A549 (cell line): ENCODE results near the gene HDAC1. TPM values are rescaled to one million over a fixed set of nuclear protein-coding genes. Genes with fewer than 3 reads are reported as not detected.

Source experiments
- ATAC-seq, 2 experiments: fragments of 200-7000 bp in 1 of 2; fragments of >200 bp in 1 of 2; cut with Nextera tagmentation in 1 of 2; cut with Tn5 transposase in 1 of 2; 3 replicates each; pipeline versions ENCODE4 v1.8.0 to v1.9.1; 2018 to 2020; ENCODE audit warnings: mild to moderate bottlenecking in 1 of 2, moderate library complexity in 1 of 2
- CTCF ChIA-PET: fragments of 300-600 bp; sonication (Branson Sonifier 250); formaldehyde crosslinking; extraction: SDS; loops from one replicate; lab custom pipeline; 2021; ENCODE audit warnings: antibody characterized with exemption, inconsistent platforms; lab: Yijun Ruan, JAX
- POLR2A ChIA-PET: fragments of 350-600 bp; formaldehyde crosslinking; extraction: SDS; loops from one replicate; lab custom pipeline; 2021; ENCODE audit warnings: antibody characterized with exemption, inconsistent platforms; lab: Yijun Ruan, JAX
- DNase-seq, 2 experiments: peaks; one replicate each; pipeline versions ENCODE4 v3.0.0 to v3.0.0-alpha.2; 2011 to 2016; ENCODE audit warnings: low read depth in 1 of 2, low spot score in 1 of 2
- FAIRE-seq: peaks from 2 replicates; lab custom pipeline; 2011; peaks lifted over from hg19 to GRCh38; lab: Jason Lieb, UNC
- H3K27ac ChIP-seq, 2 experiments: fragments of >200 bp; sonication (Bioruptor Twin); formaldehyde crosslinking; 3 replicates each; pipeline ENCODE4 v1.5.1; 2016 to 2017
- H3K4me1 ChIP-seq: fragments of >200 bp; sonication (Bioruptor Twin); formaldehyde crosslinking; 3 replicates; pipeline ENCODE4 v1.6.1; 2016
- H3K4me2 ChIP-seq: fragments of >200 bp; sonication (Bioruptor Twin); formaldehyde crosslinking; 3 replicates; pipeline ENCODE4 v1.6.1; 2016
- H3K4me3 ChIP-seq: fragments of >200 bp; sonication (Bioruptor Twin); formaldehyde crosslinking; 3 replicates; pipeline ENCODE4 v1.5.1; 2016
- H3K9me3 ChIP-seq: fragments of >200 bp; sonication (Bioruptor Twin); formaldehyde crosslinking; 3 replicates; pipeline ENCODE4 v1.6.1; 2016
- CBX8 ChIP-seq: fragments of 200-600 bp; sonication (generic); IDR thresholded peaks from 2 replicates; pipeline ENCODE4 v1.6.1; 2016
- CHD2 ChIP-seq: fragments of 150-350 bp; IDR thresholded peaks from 2 replicates; pipeline ENCODE4 v1.6.1; 2014; ENCODE audit warnings: low read length; ENCODE audit not compliant: partially characterized antibody
- EHF ChIP-seq: fragments of 250-450 bp; sonication (Bioruptor Pico); IDR thresholded peaks from 2 replicates; pipeline ENCODE4 v1.5.0; 2020; ENCODE audit warnings: mild to moderate bottlenecking
- ESRRA ChIP-seq: fragments of 150-350 bp; IDR thresholded peaks from 2 replicates; pipeline ENCODE4 v1.6.1; 2014; ENCODE audit warnings: mild to moderate bottlenecking, low read length, borderline replicate concordance
- FOSL2 ChIP-seq, 2 experiments: fragments of 450-650 bp in 1 of 2; fragments of >200 bp in 1 of 2; sonication (Bioruptor Twin) in 1 of 2; formaldehyde crosslinking; IDR thresholded peaks; 2 replicates each; pipeline versions ENCODE4 v1.5.0 to v1.6.1; 2016 to 2020; ENCODE audit warnings: mild to moderate bottlenecking in 1 of 2, moderate library complexity in 1 of 2
- FOXS1 ChIP-seq: fragments of 250-450 bp; sonication (Bioruptor Pico); IDR thresholded peaks from 2 replicates; pipeline ENCODE4 v1.5.0; 2020; ENCODE audit warnings: mild to moderate bottlenecking, moderate library complexity
- HDAC2 ChIP-seq: fragments of 200-600 bp; sonication (generic); IDR thresholded peaks from 2 replicates; pipeline ENCODE4 v1.6.1; 2016
- HOXB5 ChIP-seq: fragments of 250-450 bp; sonication (Bioruptor Pico); IDR thresholded peaks from 2 replicates; pipeline ENCODE4 v1.5.0; 2020; ENCODE audit warnings: mild to moderate bottlenecking, moderate library complexity
- KDM1A ChIP-seq: fragments of 200-600 bp; sonication (generic); IDR thresholded peaks from 2 replicates; pipeline ENCODE4 v1.6.1; 2016; ENCODE audit warnings: low read depth, mild to moderate bottlenecking
- KDM5A ChIP-seq: fragments of 200-600 bp; sonication (generic); IDR thresholded peaks from 2 replicates; pipeline ENCODE4 v1.6.1; 2016; ENCODE audit warnings: antibody characterized with exemption, mild to moderate bottlenecking
- MYC ChIP-seq: IDR thresholded peaks from 2 replicates; pipeline ENCODE4 v1.6.1; 2012; ENCODE audit warnings: mild to moderate bottlenecking, inconsistent platforms, low read length, improper control_type of control experiment, borderline replicate concordance
- NPAS2 ChIP-seq: fragments of 250-450 bp; sonication (Bioruptor Pico); IDR thresholded peaks from 2 replicates; pipeline ENCODE4 v1.8.0; 2022; ENCODE audit warnings: mild to moderate bottlenecking, moderate library complexity, borderline replicate concordance
- NR3C1 ChIP-seq: fragments of >200 bp; sonication (Bioruptor Twin); formaldehyde crosslinking; IDR thresholded peaks from 3 replicates; pipeline ENCODE4 v1.6.1; 2017
- PBX3 ChIP-seq: IDR thresholded peaks from 2 replicates; pipeline ENCODE4 v1.6.1; 2012
- POLR2A ChIP-seq: IDR thresholded peaks from 2 replicates; pipeline ENCODE4 v1.6.1; 2012; ENCODE audit warnings: mild to moderate bottlenecking, low read length
- RARB ChIP-seq: fragments of 250-450 bp; sonication (Bioruptor Pico); IDR thresholded peaks from 2 replicates; pipeline ENCODE4 v1.8.0; 2021; ENCODE audit warnings: mild to moderate bottlenecking, moderate library complexity
- RCOR1 ChIP-seq: fragments of 150-350 bp; IDR thresholded peaks from 2 replicates; pipeline ENCODE4 v1.6.1; 2014; ENCODE audit warnings: antibody characterized with exemption, low read length, low read depth
- REST ChIP-seq: fragments of 200-600 bp; sonication (generic); IDR thresholded peaks from 2 replicates; pipeline ENCODE4 v1.6.1; 2016; ENCODE audit warnings: antibody characterized with exemption, mild to moderate bottlenecking, moderate library complexity
- RFX5 ChIP-seq: fragments of 450-650 bp; IDR thresholded peaks from 2 replicates; pipeline ENCODE4 v1.7.1; 2014; ENCODE audit warnings: antibody characterized with exemption, mild to moderate bottlenecking, moderate library complexity
- SMC3 ChIP-seq: fragments of >200 bp; sonication (Bioruptor Twin); formaldehyde crosslinking; IDR thresholded peaks from 3 replicates; pipeline ENCODE4 v1.6.1; 2018; ENCODE audit warnings: inconsistent platforms
- TFCP2L1 ChIP-seq: fragments of 250-450 bp; sonication (Bioruptor Pico); IDR thresholded peaks from 2 replicates; pipeline ENCODE4 v1.5.0; 2021; ENCODE audit warnings: mild to moderate bottlenecking
- ZFP36 ChIP-seq: fragments of 450-650 bp; IDR thresholded peaks from 2 replicates; pipeline ENCODE4 v1.6.1; 2014; ENCODE audit warnings: borderline replicate concordance; ENCODE audit not compliant: partially characterized antibody
- ZNF302 ChIP-seq: fragments of 250-450 bp; sonication (Bioruptor Pico); IDR thresholded peaks from 2 replicates; pipeline ENCODE4 v1.9.0; 2021; ENCODE audit warnings: inconsistent platforms, mild to moderate bottlenecking, moderate library complexity
- ZSCAN20 ChIP-seq: fragments of 250-450 bp; sonication (Bioruptor Pico); IDR thresholded peaks from 2 replicates; pipeline ENCODE4 v1.8.0; 2022; ENCODE audit warnings: mild to moderate bottlenecking, moderate library complexity
- WGBS: methylation state at CpG from one replicate; pipeline ENCODE4 v1.1.6; 2017; ENCODE audit errors: missing lambda C conversion rate; 5-methylcytosine and 5-hydroxymethylcytosine counted together
- polyA plus RNA-seq, 4 experiments: library from polyadenylated mRNA; depleted of rRNA in 3 of 4; stranded (reverse); fragments of >200 nt; fragmentation: RNase III in 1 of 4; extraction: RNeasy Plus Mini Kit Qiagen cat#74134 plus additional on column Dnase treatment in 1 of 4; gene quantifications; 2 replicates in 3 of 4; 3 replicates in 1 of 4; pipeline ENCODE4 v1.2.3, GENCODE V29; 2011 to 2017
- TF ChIP-seq, protein P1 (sequence below): fragments of >200 bp; sonication (Bioruptor Twin); formaldehyde crosslinking; IDR thresholded peaks from 3 replicates; pipeline ENCODE4 v1.6.1; 2016
- TF ChIP-seq, protein P2 (sequence below): fragments of >200 bp; sonication (Bioruptor Twin); formaldehyde crosslinking; IDR thresholded peaks from 2 replicates; pipeline ENCODE4 v1.6.1; 2016
- TF ChIP-seq, protein P3 (sequence below): fragments of 150-350 bp; IDR thresholded peaks from 2 replicates; pipeline ENCODE4 v1.6.1; 2014; ENCODE audit warnings: low read depth, mild to moderate bottlenecking, low read length

HDAC1 gene
- polyA plus RNA-seq, 2 of the 4 experiments (the other 2 are of a cell fraction), result 99.6 to 135 TPM

GRCh38 chr1:32311709-32312393, 20.0 kb downstream of the HDAC1 start:
- DNase-seq (no peak), FAIRE-seq (no peak), ATAC-seq (no peak)
- no peak overlapping the region for H3K27ac ChIP-seq
- ChIA-PET CTCF (interaction anchor here (0.5 to 1.4 kb wide), 6 partner anchors 8 to 102 kb away, joined by 3 to 6 read pairs (median 4); no protein-coding TSS in a partner anchor), POLR2A (interaction anchor here (0.7 kb wide), 1 partner anchor 11 kb away, joined by 3 read pairs; no protein-coding TSS in a partner anchor)
- peaks cover 29% of the 10 kb centered on the region; the same call in 2 of the 3 replicates for H3K4me1 ChIP-seq
- no peak overlapping the region for H3K4me3 ChIP-seq
- no peaks in the 10 kb centered on the region for H3K9me3 ChIP-seq
- TF ChIP-seq KDM1A (no peak), RARB (CRISPR knock-in tag) (no peak), HOXB5 (CRISPR knock-in tag) (no peak), REST (no peak), KDM5A (no peak), SMC3 (no peak), CHD2 (no peak), HDAC2 (no peak), ZFP36 (no peak), POLR2A (no peak), CBX8 (no peak), FOSL2 (IDR thresholded peaks at IDR 0.05) (no peak), FOSL2 (CRISPR knock-in tag; IDR thresholded peaks at IDR 0.05) (no peak), NPAS2 (CRISPR knock-in tag) (no peak), RFX5 (no peak)
- TF ChIP-seq, protein P1, sequence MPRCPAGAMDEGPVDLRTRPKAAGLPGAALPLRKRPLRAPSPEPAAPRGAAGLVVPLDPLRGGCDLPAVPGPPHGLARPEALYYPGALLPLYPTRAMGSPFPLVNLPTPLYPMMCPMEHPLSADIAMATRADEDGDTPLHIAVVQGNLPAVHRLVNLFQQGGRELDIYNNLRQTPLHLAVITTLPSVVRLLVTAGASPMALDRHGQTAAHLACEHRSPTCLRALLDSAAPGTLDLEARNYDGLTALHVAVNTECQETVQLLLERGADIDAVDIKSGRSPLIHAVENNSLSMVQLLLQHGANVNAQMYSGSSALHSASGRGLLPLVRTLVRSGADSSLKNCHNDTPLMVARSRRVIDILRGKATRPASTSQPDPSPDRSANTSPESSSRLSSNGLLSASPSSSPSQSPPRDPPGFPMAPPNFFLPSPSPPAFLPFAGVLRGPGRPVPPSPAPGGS, result no peak
- TF ChIP-seq, protein P2, sequence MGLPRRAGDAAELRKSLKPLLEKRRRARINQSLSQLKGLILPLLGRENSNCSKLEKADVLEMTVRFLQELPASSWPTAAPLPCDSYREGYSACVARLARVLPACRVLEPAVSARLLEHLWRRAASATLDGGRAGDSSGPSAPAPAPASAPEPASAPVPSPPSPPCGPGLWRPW, result no peak
- WGBS, result 95% methylated on average over 2 of the region's 2 CpGs
- H3K4me2 ChIP-seq, result no peak overlapping the region

DNA sequence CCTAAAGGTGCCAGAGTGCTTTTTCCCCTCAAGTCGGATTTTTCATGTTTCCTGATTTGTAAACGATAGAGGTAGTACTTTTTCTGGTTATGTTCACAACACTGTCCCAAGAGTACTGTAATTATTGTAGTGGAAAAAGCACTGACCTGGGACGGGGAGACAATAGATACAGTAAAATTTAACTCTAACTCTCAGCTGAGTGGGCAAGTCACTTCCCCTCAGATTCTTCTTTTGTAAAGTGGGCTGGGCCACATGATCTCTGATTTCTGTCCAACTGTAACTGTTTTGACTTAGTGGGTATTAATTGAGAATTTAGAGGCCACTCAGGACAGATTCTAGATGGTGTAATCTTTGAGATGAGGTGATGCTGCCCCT, 25.0 kb downstream of the HDAC1 start:
- ATAC-seq (no peak), DNase-seq (no peak), FAIRE-seq (no peak)
- peak overlapping the region in 1 of 2 experiments; percentile 49; a peak in 1 of 6 replicates for H3K27ac ChIP-seq
- ChIA-PET POLR2A (interaction anchor here (1.2 kb wide), 1 partner anchor 19 kb away, joined by 7 read pairs; the partner anchor contains the start of gene MARCKSL1), CTCF (interaction anchor here (0.7 to 4.0 kb wide), 17 partner anchors 10 to 136 kb away, joined by 3 to 30 read pairs (median 4); partner anchors contain the start of genes FAM167B, MARCKSL1 and TMEM234)
- H3K4me3 ChIP-seq, result no peak overlapping the region
- H3K4me1 ChIP-seq, result peaks cover 12% of the 10 kb centered on the region
- 69% methylated on average over 3 of the region's 3 CpGs for WGBS
- H3K9me3 ChIP-seq, result no peaks in the 10 kb centered on the region
- H3K4me2 ChIP-seq, result no peak overlapping the region
- TF ChIP-seq ESRRA (no peak), ZSCAN20 (CRISPR knock-in tag) (no peak), RCOR1 (no peak), MYC (no peak), EHF (CRISPR knock-in tag) (no peak), NR3C1 (no peak), ZNF302 (CRISPR knock-in tag) (no peak), FOSL2 (IDR thresholded peaks at IDR 0.05) (no peak), FOSL2 (CRISPR knock-in tag; IDR thresholded peaks at IDR 0.05) (no peak), PBX3 (no peak), FOXS1 (no peak), TFCP2L1 (CRISPR knock-in tag) (no peak), CHD2 (no peak)
- TF ChIP-seq, protein P1, result no peak
- TF ChIP-seq, protein P3, sequence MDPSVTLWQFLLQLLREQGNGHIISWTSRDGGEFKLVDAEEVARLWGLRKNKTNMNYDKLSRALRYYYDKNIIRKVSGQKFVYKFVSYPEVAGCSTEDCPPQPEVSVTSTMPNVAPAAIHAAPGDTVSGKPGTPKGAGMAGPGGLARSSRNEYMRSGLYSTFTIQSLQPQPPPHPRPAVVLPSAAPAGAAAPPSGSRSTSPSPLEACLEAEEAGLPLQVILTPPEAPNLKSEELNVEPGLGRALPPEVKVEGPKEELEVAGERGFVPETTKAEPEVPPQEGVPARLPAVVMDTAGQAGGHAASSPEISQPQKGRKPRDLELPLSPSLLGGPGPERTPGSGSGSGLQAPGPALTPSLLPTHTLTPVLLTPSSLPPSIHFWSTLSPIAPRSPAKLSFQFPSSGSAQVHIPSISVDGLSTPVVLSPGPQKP, result no peak
